ENCODE data around the gene MINDY4. TPM values are rescaled to one million over a fixed set of nuclear protein-coding genes. Genes with fewer than 3 reads are reported as not detected.

MINDY4 gene
- total and polyA plus RNA-seq, 2 of the 8 experiments (the other 6 are each of a cell fraction or from before 2014, with no cell fraction given), result 1.3 to 3.6 TPM

DNA sequence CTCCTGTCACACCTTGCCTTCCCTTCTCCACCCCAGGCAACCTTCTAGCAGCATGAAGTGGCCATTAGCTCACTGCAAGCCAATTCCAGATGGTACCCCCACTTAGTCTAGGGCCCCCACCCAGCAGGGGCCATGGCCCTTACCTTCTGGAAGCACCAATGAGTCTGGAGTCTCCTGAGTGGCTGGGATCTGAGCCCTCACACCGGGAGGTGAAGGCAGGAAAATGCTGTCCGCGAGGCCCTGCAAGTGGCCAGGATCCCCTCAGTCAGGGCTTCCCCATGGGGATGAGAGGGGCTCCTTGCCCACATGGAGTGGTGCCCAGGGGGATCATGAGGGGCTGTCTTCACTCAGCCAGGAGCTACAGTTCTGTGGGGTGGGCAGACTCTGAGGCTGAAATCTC, 145.0 kb downstream of the MINDY4 start:
- DNase-seq (ENCODE audit: low read depth in 1 of 2, low spot score in 2 of 2) (no peak), FAIRE-seq (no peak)
- Histone ChIP-seq H3K18ac (ENCODE audit: extremely low read depth, low read length) (no peak overlapping the region), H3K9me3 (ENCODE audit: insufficient read depth in 2 of 2, low read depth in 1 of 2, low read length in 1 of 2) (no peaks in the 10 kb centered on the region), H3K56ac (replicated peaks; ENCODE audit: insufficient read length, low read depth, low read length) (no peak overlapping the region), H4K91ac (replicated peaks; ENCODE audit: insufficient read length, low read length) (no peak overlapping the region), H2BK120ac (replicated peaks; ENCODE audit: low read depth, low read length) (no peak overlapping the region), H2BK20ac (ENCODE audit: low read length) (no peak overlapping the region), H3K4ac (replicated peaks; ENCODE audit: insufficient read length, low read depth, low read length) (no peak overlapping the region), H3K14ac (ENCODE audit: insufficient read length) (no peak overlapping the region), H3K79me2 (ENCODE audit: control insufficient read depth in 1 of 2, insufficient read depth in 2 of 2, low read length in 2 of 2) (no peaks in the 10 kb centered on the region), H3K23me2 (ENCODE audit: low read depth, low read length) (no peaks in the 10 kb centered on the region; the same call in 1 of the 2 replicates), H3K27ac (ENCODE audit: low read depth, low read length) (no peak overlapping the region), H2BK15ac (ENCODE audit: low read length) (no peak overlapping the region), H3K4me1 (replicated peaks in 1 of 4; ENCODE audit: control insufficient read depth in 3 of 4, insufficient read depth in 4 of 4, low read length in 3 of 4) (peaks cover 0 to 13% (median 4%) of the 10 kb centered on the region in 4 experiments; a peak in 4 of 7 replicates), H2AK5ac (ENCODE audit: low read depth, low read length) (no peak overlapping the region), H3K36me3 (ENCODE audit: control insufficient read depth in 2 of 4, insufficient read depth in 4 of 4, low read length in 3 of 4) (no peaks in the 10 kb centered on the region), H3K23ac (ENCODE audit: insufficient read length) (no peak overlapping the region), H3K9ac (replicated peaks in 1 of 4; ENCODE audit: extremely low read depth in 1 of 4, low read depth in 3 of 4, low read length in 3 of 4) (no peak overlapping the region), H3K4me3 (ENCODE audit: extremely low read depth in 1 of 4, insufficient read depth in 2 of 4, low read depth in 3 of 4, low read length in 4 of 4) (no peak overlapping the region), H4K20me1 (replicated peaks in 1 of 2; ENCODE audit: control insufficient read depth in 1 of 2, insufficient read depth in 2 of 2, low read length in 2 of 2) (peaks cover 0 to 2% of the 10 kb centered on the region in 2 experiments), H4K5ac (ENCODE audit: insufficient read length, low read depth, low read length) (no peak overlapping the region), H3K79me1 (ENCODE audit: low read depth, low read length) (no peaks in the 10 kb centered on the region), H3K27me3 (replicated peaks in 1 of 4; ENCODE audit: control insufficient read depth in 3 of 4, extremely low read depth in 1 of 4, insufficient read depth in 3 of 4, low read length in 3 of 4) (no peaks in the 10 kb centered on the region), H3K4me2 (ENCODE audit: insufficient read depth in 1 of 2, low read depth in 2 of 2, low read length in 2 of 2) (no peak overlapping the region), H2AFZ (ENCODE audit: low read length) (no peak overlapping the region), H2BK12ac (ENCODE audit: low read depth, low read length) (no peak overlapping the region), H4K8ac (ENCODE audit: extremely low read depth, insufficient read depth, low read length) (no peak overlapping the region), H2BK5ac (ENCODE audit: low read depth, low read length) (no peak overlapping the region)
- 81% methylated on average over 3 of the region's 3 CpGs; no CpG with 5 or more reads in 1 of the 2 experiments for WGBS, 2 experiments (ENCODE audit: extremely low coverage in 1 of 2, insufficient coverage in 1 of 2, insufficient read length in 1 of 2, insufficient replicate concordance in 2 of 2, low coverage in 1 of 2, low lambda C conversion rate in 2 of 2, missing lambda C conversion rate in 1 of 2)
- ChIA-PET POLR2A (ENCODE audit: partially characterized antibody) (no interaction called here), CTCF (ENCODE audit: partially characterized antibody) (interaction anchor here (0.8 to 7.4 kb wide), 3 partner anchors 15 to 115 kb away, joined by 3 to 55 read pairs (median 4); no protein-coding TSS in a partner anchor)
- TF ChIP-seq ATF2 (IDR thresholded peaks at IDR 0.05; ENCODE audit: low read length) (no peak), PHF8 (conservative IDR thresholded peaks at IDR 0.05; ENCODE audit: low read depth, low read length) (no peak), EZH2 (IDR thresholded peaks at IDR 0.05; ENCODE audit: low read depth, low read length, severe bottlenecking) (no peak), KDM4A (IDR thresholded peaks at IDR 0.05; ENCODE audit: low read depth, low read length, severe bottlenecking) (no peak), HDAC6 (IDR thresholded peaks at IDR 0.05; ENCODE audit: low read depth, low read length) (no peak), SP1 (IDR thresholded peaks at IDR 0.05; ENCODE audit: low read depth, low read length) (no peak), ZNF274 (IDR thresholded peaks at IDR 0.05; ENCODE audit: borderline replicate concordance, extremely low read depth, low read length) (no peak)

All from H1 (cell line).